GM18870 (cell line): Measurements from ENCODE around the gene CPNE4.

Experiments used
- ATAC-seq: cut with Tn5 transposase; IDR thresholded peaks from one replicate; pipeline ENCODE4 v1.9.1; 2021; ENCODE audit warnings: moderate library complexity; ENCODE audit not compliant: unreplicated experiment

CPNE4 gene

DNA sequence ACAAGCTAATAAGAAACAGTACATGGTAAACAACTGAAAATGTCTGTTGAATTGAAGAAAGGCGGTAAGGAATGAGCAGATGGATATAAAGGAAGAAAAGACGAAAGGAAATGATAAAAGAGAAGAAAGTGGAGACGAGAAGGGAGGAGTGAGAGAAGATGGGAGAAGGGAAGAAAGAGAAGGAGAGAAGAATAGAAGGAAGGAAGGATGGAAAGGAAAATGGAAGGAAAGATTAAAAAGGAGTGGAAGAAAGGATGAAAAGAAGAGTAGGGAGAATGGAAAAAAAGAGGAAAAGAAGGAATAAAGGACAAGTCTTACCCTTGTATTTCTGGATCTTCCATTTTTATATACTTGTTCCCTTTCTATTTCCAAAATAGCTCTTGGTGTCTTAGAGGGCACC, 17.7 kb downstream of the CPNE4 start:
- no peak for ATAC-seq

DNA sequence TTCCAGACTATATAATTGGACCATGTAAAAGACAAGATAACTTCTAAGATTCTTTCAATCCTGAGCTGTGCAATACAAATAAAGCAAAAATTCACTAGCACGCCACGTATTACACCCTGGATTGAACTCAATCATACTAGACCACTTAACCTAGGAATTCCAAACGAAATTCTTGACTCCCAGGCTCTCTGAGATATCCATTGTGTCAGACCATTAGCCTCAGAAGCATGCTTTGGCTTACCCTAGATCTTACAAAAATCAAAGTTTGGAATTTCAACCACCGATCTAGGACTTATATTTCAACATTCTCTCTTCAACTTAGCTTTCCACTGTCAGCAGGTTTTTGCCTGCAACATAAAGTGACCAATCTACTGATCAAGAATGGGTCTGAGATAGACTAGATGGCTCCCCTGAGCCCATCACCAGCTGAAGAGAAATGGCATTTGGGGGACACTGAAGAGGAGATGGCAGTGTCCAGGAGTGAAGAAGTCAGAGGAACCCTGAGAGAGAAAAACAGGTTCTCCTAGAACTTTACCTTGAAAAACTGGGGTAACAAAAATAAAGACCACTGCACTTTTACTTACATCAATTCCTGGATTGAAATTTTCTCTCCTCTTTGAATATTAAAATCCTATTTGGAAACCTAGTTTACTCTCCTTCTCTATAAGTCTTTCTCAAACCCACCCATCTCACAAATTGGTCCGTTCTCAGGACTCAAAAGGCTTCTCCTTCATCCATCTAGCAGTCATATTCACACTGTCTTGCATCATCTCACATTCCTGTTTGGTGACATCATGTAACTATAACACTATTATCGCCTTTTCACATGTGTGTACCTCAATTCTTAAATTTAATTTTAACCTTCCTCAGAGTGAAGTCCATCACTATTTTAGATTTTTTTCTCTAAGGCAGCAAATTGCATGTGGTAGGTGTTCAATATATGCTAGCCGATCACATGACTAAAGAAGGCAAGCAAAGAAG, 18.5 kb downstream of the CPNE4 start:
- no peak for ATAC-seq

DNA sequence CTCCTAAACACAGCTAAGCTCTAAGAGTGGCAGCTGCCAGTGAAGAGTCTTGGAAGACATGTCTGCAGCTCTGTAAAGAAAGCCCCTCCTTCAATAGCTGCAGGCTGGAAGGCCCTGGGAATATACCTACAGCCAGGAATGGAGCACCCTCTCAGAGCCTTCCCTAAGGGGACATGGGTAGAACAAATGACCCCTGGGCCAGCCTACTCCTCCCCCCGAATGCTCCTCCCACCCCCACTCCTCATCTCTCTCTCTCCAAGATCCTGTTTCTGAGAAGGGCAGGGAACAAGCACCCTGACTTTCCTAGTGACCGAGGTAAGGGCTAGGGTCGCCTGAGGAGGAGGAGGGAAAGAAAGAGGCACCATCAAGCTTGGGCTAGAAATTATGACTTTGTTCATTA, 20.7 kb downstream of the CPNE4 start:
- ATAC-seq: no peak

DNA sequence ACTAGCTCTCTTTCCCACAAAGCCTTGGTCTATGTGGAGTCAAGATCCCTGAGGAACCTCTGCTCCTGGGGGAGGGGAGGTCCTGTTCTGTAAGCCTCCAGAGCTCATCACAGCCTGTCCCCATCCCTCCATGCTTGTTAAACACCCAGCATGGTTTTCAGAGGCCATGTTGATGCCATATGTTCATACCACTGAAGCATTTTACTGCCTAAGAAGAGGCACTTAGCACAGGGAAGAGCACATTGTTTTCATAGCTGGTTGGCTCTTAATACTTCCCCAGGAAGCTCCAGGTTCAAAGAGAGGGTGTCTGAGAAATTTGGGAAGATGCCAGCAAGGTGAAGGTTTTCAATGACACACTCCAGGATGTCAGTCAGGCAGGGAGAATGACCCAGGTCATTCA, 25.6 kb downstream of the CPNE4 start:
- no peak for ATAC-seq

DNA sequence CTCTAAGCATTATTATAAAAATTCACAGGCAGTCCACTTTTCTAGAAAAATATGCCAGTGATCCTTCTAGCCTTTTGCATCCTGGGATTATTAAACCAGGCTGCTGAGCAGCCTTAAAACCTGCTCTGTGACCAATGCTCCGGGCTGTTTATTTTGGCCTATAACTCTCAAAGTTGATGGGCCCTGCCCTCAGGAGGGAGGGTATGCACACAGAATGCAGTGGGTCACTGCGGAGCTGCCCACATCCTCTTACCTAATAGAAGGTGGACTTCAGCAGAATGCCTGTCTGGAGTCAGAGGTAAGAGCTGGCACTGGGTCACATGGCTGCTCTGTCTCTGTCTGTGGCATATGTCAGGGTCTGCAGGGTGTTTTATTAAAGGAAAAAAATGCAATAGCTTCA, 26.0 kb downstream of the CPNE4 start:
- ATAC-seq: no peak

GRCh38 chr3:132007617-132008016, 27.2 kb downstream of the CPNE4 start:
- ATAC-seq: no peak

GRCh38 chr3:132006605-132007204, 28.1 kb downstream of the CPNE4 start:
- no peak for ATAC-seq

- ATAC-seq: no peak
These were observed 30.2 kb downstream of the CPNE4 start for GRCh38 chr3:132004571-132004970.

DNA sequence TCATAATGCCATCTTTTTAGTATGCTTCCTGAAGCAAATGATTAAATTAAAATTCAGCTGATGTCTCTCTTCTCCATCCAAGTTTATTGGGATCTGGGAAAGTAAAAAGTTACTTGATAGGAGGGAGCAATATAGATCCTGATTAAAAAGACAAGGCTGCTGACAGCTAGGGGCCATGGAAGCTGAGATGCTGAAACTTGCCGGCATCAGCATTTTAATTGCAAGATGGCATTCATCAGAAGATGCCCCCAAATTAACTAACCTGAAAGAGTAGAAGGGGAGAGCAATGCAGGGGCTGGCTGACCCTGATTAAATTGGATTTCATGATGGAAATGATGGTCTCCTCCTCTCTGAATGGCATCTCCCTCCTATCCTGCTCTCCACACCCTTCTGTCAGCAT, 31.1 kb downstream of the CPNE4 start:
- no peak for ATAC-seq

DNA sequence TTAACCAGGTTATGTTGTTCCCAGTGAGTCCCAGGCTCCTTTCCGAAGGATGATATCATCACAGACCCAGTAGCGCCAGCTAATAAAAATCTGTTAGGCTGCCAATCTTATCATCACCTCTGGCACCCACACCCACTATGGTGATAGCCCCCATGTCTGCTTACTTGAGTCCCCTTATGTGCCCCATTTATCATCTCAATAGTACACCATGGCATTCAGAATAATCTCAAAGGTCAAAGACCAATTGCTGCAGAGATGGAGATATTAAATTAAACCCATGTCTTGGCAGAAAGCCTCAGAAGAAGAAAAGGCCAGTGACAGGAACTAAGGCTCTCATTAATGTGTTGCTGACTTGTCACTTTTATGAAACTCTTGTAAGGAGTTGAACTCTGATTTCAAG, 32.8 kb downstream of the CPNE4 start:
- no peak for ATAC-seq

- no peak for ATAC-seq
These were observed 33.8 kb downstream of the CPNE4 start for GRCh38 chr3:132001036-132001435.

- ATAC-seq: no peak
These were observed 36.8 kb downstream of the CPNE4 start for GRCh38 chr3:131998027-131998426.

DNA sequence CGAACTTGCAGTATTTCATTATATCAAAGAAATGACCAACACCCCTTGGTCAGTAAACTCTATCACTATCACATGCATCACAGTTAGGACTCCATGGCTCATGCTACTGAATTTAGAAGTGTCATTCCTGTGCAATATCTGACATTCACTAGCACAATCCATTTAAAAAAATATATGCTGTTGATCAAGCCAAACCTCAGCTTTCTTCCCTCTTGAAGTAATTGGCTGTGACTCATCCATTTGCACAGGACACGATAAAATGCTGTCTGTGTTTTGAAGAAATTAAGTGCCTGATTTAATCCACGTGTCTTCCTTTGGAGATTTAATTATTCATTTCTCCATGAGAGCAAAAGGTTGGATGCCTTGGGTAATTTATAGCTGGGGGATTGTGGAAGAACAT, 38.9 kb downstream of the CPNE4 start:
- no peak for ATAC-seq

- ATAC-seq: no peak
These were observed 45.5 kb downstream of the CPNE4 start for GRCh38 chr3:131989318-131989717.

DNA sequence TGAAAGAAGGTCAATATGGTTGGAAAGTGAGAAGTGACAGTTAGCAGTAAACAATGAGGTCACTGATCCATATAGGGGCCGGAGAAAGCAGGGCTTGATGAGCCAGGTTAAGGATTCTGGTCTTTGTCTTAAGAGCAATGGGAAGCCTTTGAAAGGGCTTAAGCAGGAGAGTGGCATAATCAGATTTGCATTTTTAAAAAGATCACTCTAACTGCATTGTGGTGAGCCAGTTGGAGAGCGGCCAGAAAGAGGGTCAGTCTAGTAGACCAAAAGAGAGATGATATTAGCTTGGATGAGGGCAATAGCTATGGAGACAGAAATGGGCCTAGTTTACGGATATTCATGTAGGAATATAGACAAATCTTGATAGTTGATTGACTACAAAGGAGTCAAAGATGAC, 46.6 kb downstream of the CPNE4 start:
- ATAC-seq: no peak

GRCh38 chr3:131983689-131984088, 51.1 kb downstream of the CPNE4 start:
- no peak for ATAC-seq

DNA sequence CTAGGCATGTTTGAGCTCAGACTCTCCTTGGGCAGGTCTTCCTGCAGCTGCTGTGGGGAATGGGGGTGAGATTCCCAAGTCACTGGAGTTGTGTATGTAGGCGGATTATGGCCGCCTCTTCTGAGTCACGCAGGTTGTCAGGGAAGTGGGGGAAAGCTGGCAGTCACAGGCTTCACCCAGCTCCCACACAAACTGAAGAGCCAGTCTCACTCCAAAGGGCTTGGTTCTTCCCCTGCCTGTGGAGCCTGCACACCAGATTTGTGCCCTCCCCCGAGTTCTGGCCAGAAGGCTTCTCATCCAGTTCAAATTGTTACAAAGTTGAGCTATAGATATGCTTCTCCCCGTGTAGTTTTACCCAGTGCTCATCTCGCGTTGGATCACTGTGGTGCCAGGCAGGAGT, 53.5 kb downstream of the CPNE4 start:
- no peak for ATAC-seq

GRCh38 chr3:131976448-131976847, 58.4 kb downstream of the CPNE4 start:
- no peak for ATAC-seq

GRCh38 chr3:131975047-131975446, 59.8 kb downstream of the CPNE4 start:
- ATAC-seq: no peak

DNA sequence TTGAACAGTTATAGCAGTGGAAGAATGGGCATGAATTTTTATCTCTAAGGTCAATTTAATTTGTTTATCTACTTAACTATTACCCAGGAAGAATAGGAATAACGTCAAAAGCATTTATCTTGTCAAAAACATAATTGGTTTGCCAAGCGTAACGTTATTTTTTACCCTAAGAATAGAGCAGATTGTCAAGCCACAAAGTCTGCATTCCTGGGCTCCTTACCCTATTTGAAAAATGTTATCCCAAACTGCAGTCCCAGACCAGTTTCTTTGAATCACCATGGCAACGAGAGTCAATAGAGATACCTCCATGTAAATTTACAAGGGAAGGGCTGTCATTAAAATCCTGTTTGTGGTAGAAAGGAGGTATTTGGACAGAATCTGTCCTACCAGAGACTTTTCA, 61.1 kb downstream of the CPNE4 start:
- ATAC-seq: no peak

DNA sequence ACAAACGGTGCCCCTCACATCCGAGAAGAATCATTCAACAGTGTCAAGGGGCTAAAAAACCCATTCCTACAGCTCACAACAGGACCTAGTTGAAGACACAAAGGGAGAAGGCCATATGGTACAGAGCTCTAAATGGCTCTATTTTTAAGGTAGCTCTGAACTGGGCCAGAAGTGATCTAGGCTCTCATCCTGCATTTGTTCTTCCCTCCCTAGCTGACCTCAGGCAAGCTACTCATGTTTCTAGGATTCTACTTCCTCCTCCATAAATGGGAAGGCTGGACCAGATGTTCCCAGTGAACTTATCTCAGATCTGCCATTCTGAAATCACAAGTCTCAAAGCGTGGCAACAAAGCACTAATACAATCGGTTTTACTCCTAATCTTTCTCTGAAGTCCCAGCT, 62.3 kb downstream of the CPNE4 start:
- ATAC-seq: no peak

- no peak for ATAC-seq
These were observed 62.7 kb downstream of the CPNE4 start for GRCh38 chr3:131972091-131972490.
